ENCODE measurements around the gene MEST. TPM values are rescaled to one million over a fixed set of nuclear protein-coding genes. Genes with fewer than 3 reads are reported as not detected.
"Not testable (repeated sequence)": the region's sequence is repeated elsewhere in the genome, so short reads cannot be mapped to it uniquely, and the experiment has no call there.

MEST gene
- total RNA-seq, 4 donors from 2014 or later: 64.0 to 953 (median 201) TPM

DNA sequence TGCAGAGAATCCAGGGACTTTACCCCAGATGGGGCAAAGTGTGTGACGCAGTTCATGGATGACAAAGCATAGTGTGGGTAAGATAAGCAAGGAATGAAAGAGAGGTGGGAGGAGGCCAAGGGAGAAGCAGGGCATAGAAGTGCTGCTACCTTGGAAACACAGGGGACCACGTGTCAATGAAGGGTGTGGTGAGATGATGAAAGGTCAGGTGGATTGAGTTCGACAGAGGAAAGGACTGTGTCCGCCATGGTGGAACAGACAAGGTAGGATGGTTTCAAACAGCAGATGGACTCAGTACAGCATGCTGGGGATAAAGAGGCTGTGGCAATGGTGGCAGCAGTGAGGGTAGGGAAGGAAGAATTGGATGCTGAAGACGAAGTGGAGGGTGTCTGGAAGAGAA is 32.7 kb downstream of the MEST start:
- TF ChIP-seq, protein P1, sequence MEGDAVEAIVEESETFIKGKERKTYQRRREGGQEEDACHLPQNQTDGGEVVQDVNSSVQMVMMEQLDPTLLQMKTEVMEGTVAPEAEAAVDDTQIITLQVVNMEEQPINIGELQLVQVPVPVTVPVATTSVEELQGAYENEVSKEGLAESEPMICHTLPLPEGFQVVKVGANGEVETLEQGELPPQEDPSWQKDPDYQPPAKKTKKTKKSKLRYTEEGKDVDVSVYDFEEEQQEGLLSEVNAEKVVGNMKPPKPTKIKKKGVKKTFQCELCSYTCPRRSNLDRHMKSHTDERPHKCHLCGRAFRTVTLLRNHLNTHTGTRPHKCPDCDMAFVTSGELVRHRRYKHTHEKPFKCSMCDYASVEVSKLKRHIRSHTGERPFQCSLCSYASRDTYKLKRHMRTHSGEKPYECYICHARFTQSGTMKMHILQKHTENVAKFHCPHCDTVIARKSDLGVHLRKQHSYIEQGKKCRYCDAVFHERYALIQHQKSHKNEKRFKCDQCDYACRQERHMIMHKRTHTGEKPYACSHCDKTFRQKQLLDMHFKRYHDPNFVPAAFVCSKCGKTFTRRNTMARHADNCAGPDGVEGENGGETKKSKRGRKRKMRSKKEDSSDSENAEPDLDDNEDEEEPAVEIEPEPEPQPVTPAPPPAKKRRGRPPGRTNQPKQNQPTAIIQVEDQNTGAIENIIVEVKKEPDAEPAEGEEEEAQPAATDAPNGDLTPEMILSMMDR (IDR thresholded peaks at IDR 0.05): no peak
- ATAC-seq (ENCODE audit: low FRiP score) (no peak), DNase-seq (ENCODE audit: low spot score) (no peak)

- not testable (repeated sequence) for ATAC-seq (ENCODE audit: low FRiP score); DNase-seq (ENCODE audit: low spot score)
Observed at GRCh38 chr7:130527752-130528355, 36.0 kb downstream of the MEST start.

GRCh38 chr7:130529417-130529816 is 37.5 kb downstream of the MEST start:
- DNase-seq (ENCODE audit: low spot score) (no peak), ATAC-seq (ENCODE audit: low FRiP score) (no peak)
- TF ChIP-seq, protein P1 (IDR thresholded peaks at IDR 0.05): no peak

- ATAC-seq (ENCODE audit: low FRiP score); DNase-seq (ENCODE audit: low spot score): not testable (repeated sequence)
Observed at GRCh38 chr7:130537894-130538293, 46.0 kb downstream of the MEST start.

DNA sequence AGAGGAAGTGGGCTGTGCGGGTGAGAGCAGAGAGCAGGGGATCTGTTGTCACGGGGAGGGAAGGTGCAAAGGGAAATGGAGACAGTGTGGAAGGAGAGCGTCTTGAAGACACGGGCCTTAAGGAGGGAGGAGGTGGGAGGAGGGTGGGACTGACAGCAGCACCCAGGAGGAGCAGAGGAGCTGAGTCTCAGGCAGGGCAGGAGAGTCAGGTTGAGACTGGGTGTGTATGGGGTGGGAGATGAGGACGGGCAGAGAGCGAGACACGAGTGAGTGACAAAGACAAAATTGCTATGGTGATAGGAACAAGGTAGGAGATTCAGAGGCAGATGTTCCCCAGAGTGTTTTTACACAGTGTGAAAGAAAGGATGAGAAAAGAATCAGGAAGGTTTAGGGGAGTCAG is 49.4 kb downstream of the MEST start:
- DNase-seq (ENCODE audit: low spot score); ATAC-seq (ENCODE audit: low FRiP score): not testable (repeated sequence)

DNA sequence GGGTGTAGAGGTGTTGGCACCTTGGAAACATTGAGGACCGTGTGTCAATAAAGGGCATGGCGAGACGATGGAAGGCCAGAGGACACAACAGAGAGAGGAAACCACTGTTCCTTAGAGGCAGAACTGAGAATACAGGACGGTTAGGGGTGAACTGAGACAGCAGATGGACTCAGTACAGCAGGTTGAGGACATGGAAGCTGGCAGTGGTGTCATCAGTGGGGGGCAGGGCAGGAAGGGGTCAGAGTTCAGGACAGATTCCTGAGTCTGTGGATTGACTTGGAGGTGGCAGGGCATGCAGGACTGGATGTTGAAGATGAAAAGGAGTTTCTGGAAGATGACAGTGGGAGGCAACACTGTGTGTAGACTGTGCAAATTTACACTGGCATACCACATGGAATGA is 50.4 kb downstream of the MEST start:
- ATAC-seq (ENCODE audit: low FRiP score); DNase-seq (ENCODE audit: low spot score): not testable (repeated sequence)

- TF ChIP-seq, protein P1 (IDR thresholded peaks at IDR 0.05): no peak
- DNase-seq (ENCODE audit: low spot score) (no peak), ATAC-seq (ENCODE audit: low FRiP score) (no peak)
Observed at GRCh38 chr7:130543487-130544010, 51.7 kb downstream of the MEST start.

DNA sequence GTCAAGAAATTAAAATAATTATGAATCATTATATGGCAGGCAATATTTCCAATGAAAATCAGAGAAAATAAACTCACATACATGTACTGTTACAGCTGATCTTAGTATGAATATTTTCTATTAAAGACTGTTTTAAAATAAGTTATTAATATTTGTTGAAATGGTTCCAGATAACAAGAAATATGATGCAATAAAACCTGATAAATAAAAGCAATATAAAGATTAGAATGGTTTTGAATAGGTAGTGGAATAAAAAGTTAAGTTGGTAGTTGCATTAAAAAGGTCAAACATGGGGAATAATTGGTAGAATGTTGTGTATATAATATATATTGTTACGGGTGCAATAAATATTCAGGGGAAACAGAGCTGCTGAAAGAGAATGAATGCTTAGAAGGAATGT is 52.5 kb downstream of the MEST start:
- no peak for ATAC-seq (ENCODE audit: low FRiP score)
- TF ChIP-seq, protein P1 (IDR thresholded peaks at IDR 0.05): no peak

GRCh38 chr7:130553398-130554029 is 61.6 kb downstream of the MEST start:
- DNase-seq (ENCODE audit: low spot score) (no peak), ATAC-seq (ENCODE audit: low FRiP score) (no peak)
- TF ChIP-seq, protein P1 (IDR thresholded peaks at IDR 0.05): no peak

More for the DNA sequence above, 52.5 kb downstream of the MEST start:
- DNase-seq (ENCODE audit: low spot score): no peak
